ENCODE data around the gene ZNF48. TPM values are rescaled to one million over a fixed set of nuclear protein-coding genes. Genes with fewer than 3 reads are reported as not detected.

The ZNF48 gene
- total RNA-seq, 1 experiment from 2014 or later: 12.4 TPM

- no peaks in the 10 kb centered on the region for H3K9me3 Mint-ChIP-seq (ENCODE audit: unreplicated experiment)
- ChIA-PET POLR2A (interaction anchor here (0.9 to 3.7 kb wide), 18 partner anchors 9 to 312 kb away, joined by 3 to 20 read pairs (median 4); partner anchors contain the start of genes ALDOA, CD2BP2, DCTPP1 and ZNF48), CTCF (interaction anchor here (0.7 to 1.3 kb wide), 4 partner anchors 12 to 67 kb away, joined by 3 to 4 read pairs (median 4); partner anchors contain the start of gene ZNF48)
- H3K4me3 Mint-ChIP-seq (ENCODE audit: unreplicated experiment): peak overlapping the region; percentile 92
- peaks cover 13% of the 10 kb centered on the region for H3K4me1 Mint-ChIP-seq (ENCODE audit: insufficient read depth, unreplicated experiment)
- no peaks in the 10 kb centered on the region for H3K27me3 Mint-ChIP-seq (ENCODE audit: insufficient read depth, unreplicated experiment)
- TF ChIP-seq, protein P1, sequence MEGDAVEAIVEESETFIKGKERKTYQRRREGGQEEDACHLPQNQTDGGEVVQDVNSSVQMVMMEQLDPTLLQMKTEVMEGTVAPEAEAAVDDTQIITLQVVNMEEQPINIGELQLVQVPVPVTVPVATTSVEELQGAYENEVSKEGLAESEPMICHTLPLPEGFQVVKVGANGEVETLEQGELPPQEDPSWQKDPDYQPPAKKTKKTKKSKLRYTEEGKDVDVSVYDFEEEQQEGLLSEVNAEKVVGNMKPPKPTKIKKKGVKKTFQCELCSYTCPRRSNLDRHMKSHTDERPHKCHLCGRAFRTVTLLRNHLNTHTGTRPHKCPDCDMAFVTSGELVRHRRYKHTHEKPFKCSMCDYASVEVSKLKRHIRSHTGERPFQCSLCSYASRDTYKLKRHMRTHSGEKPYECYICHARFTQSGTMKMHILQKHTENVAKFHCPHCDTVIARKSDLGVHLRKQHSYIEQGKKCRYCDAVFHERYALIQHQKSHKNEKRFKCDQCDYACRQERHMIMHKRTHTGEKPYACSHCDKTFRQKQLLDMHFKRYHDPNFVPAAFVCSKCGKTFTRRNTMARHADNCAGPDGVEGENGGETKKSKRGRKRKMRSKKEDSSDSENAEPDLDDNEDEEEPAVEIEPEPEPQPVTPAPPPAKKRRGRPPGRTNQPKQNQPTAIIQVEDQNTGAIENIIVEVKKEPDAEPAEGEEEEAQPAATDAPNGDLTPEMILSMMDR (IDR thresholded peaks at IDR 0.05; ENCODE audit: unreplicated experiment): no peak
- DNase-seq (ENCODE audit: unreplicated experiment): peak; percentile 84
- BruUV-seq (replicated peaks): TSS peak; percentile 80
- H3K27ac Mint-ChIP-seq (ENCODE audit: low read depth, unreplicated experiment): peak overlapping the region; percentile 99
- intact Hi-C loops (cut with micrococcal nuclease): no loop called here
- peaks cover 18% of the 10 kb centered on the region for H3K36me3 Mint-ChIP-seq (ENCODE audit: insufficient read depth, unreplicated experiment)
Observed at GRCh38 chr16:30377812-30378235, 17.4 kb upstream of the ZNF48 start.

DNA sequence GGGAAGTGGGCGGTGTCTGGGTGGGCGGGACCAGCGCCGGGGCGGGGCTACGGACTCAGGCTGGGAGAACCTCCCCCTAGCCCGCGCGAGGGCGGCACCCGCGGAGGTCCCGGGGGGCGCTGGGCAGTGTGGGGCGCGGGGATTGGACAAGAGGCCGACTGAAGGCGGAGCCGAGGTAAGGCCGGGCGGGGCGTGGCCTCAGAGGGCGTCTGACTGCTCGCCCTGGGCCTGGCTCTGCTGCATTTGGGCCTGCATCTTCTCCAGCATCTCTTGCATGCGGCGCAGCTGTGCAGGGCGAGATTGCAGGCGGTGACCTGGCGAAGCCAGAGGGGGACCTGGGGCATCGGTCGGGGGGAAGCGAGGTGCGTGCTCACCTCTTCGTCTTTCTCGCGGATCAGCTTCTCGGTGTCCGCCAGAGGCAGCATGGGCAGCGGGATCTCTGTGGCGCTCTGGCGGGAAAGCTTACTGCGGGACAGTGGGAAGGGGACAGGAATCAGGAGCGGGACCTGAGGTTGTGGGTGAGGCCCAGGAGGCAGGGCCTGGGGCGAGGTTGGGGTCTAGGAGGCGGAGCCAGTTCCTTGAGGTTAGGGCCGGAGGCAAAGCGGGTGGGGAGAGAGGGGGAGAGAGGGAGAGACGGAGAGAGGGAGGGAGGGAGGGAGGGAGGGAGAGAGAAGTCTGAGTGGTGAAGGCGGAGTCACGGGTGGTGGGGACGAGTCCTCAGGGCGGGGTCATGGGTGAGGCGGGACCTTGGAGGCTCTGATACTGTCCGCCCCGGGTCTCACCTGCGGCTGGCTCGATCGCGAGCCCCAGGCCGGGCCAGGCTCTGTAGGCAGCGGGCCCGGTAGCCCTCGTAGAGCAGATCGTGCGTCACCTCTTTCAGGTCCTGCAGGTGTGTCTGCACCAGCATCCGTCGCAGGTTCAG is 16.7 kb upstream of the ZNF48 start:
- TF ChIP-seq, protein P1 (IDR thresholded peaks at IDR 0.05; ENCODE audit: unreplicated experiment): no peak
- peaks cover 20% of the 10 kb centered on the region for H3K36me3 Mint-ChIP-seq (ENCODE audit: insufficient read depth, unreplicated experiment)
- no peaks in the 10 kb centered on the region for H3K27me3 Mint-ChIP-seq (ENCODE audit: insufficient read depth, unreplicated experiment)
- CTCF ChIA-PET: interaction anchor here (0.7 to 1.3 kb wide), 3 partner anchors 12 to 66 kb away, joined by 3 to 4 read pairs (median 4); no protein-coding TSS in a partner anchor
- H3K4me3 Mint-ChIP-seq (ENCODE audit: unreplicated experiment): peak overlapping the region; percentile 92
- peaks cover 13% of the 10 kb centered on the region for H3K4me1 Mint-ChIP-seq (ENCODE audit: insufficient read depth, unreplicated experiment)
- POLR2A ChIA-PET: interaction anchor here (1.0 to 3.7 kb wide), 16 partner anchors 9 to 280 kb away, joined by 3 to 20 read pairs (median 5); partner anchors contain the start of genes CD2BP2, DCTPP1, ZNF48 and ZNF771
- H3K9me3 Mint-ChIP-seq (ENCODE audit: unreplicated experiment): no peaks in the 10 kb centered on the region
- no TSS peak for BruUV-seq (replicated peaks)
- H3K27ac Mint-ChIP-seq (ENCODE audit: low read depth, unreplicated experiment): peak overlapping the region; percentile 99
- intact Hi-C loops (cut with micrococcal nuclease): no loop called here
- peak; percentile 97 for DNase-seq (ENCODE audit: unreplicated experiment)

DNA sequence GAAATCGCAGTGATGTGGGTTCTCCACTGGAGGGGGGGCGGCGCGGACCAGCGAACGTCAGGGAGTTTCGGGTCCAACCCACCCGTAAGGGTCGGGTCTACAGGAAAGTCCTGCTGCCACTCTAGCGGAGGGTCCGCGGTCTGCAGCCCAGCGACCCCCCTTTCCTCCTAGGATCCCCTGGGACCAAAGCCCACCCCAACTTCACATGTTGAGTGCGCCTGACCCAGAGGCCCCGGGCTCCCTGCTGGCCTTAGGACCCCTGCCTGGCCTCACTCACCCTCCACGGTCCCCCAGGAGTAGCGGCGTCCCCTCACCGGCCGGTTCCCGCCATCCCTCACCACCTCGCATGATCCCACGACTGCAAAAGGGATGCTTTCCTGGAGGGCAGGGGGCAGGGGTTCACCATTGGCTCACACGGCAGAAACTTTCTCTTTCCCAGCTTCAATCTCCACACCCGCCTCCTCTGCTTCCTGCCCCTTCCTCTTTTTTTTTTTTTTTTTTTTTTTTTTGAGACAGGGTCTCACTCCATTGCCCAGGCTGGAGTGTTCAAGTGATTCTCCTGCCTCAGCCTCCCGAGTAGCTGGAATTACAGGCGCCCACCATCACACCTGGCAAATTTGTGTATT is 15.9 kb upstream of the ZNF48 start:
- H3K9me3 Mint-ChIP-seq (ENCODE audit: unreplicated experiment): no peaks in the 10 kb centered on the region
- TF ChIP-seq, protein P1 (IDR thresholded peaks at IDR 0.05; ENCODE audit: unreplicated experiment): no peak
- no TSS peak for BruUV-seq (replicated peaks)
- peak overlapping the region; percentile 99 for H3K27ac Mint-ChIP-seq (ENCODE audit: low read depth, unreplicated experiment)
- intact Hi-C loops (cut with micrococcal nuclease): no loop called here
- ChIA-PET POLR2A (interaction anchor here (1.6 to 2.9 kb wide), 2 partner anchors 17 to 28 kb away, joined by 4 to 19 read pairs; partner anchors contain the start of genes ZNF48 and ZNF771), CTCF (no interaction called here)
- H3K4me1 Mint-ChIP-seq (ENCODE audit: insufficient read depth, unreplicated experiment): peaks cover 13% of the 10 kb centered on the region
- peaks cover 20% of the 10 kb centered on the region for H3K36me3 Mint-ChIP-seq (ENCODE audit: insufficient read depth, unreplicated experiment)
- H3K27me3 Mint-ChIP-seq (ENCODE audit: insufficient read depth, unreplicated experiment): no peaks in the 10 kb centered on the region
- H3K4me3 Mint-ChIP-seq (ENCODE audit: unreplicated experiment): peak overlapping the region; percentile 92
- DNase-seq (ENCODE audit: unreplicated experiment): no peak
